SH-SY5Y (cell line): ENCODE results near the gene TRAF5.

Experiments used
- GATA2 ChIP-seq: IDR thresholded peaks from 2 replicates; pipeline ENCODE4 v1.6.1; 2011; ENCODE audit warnings: mild to moderate bottlenecking, low read depth, low read length
- GATA3 ChIP-seq: IDR thresholded peaks from 2 replicates; pipeline ENCODE4 v1.6.1; 2011; ENCODE audit warnings: low read depth, mild to moderate bottlenecking, low read length, moderate library complexity

- TF ChIP-seq GATA3 (no peak), GATA2 (no peak)
Measured at GRCh38 chr1:211375146-211375818, 48.6 kb downstream of the TRAF5 start.
